Measurements from ENCODE around the gene FTMT. TPM values are rescaled to one million over a fixed set of nuclear protein-coding genes. Genes with fewer than 3 reads are reported as not detected.

Gene FTMT
- total RNA-seq, 1 donor from 2014 or later = not detected

Other genes with a start within 250 kb of the FTMT start
- gene SRFBP1, start 110.1 kb downstream of the FTMT start, total RNA-seq = 3.4 TPM
- 2.1 TPM for gene LOX, start 226.4 kb downstream of the FTMT start, total RNA-seq

Data from left lobe of liver (tissue), 1 donor.